Panc1 (cell line): ENCODE measurements around the gene NR6A1. TPM values are rescaled to one million over a fixed set of nuclear protein-coding genes. Genes with fewer than 3 reads are reported as not detected.

Source experiments
- ATAC-seq: fragments of 200-7000 bp; cut with Tn5 transposase; 2 replicates; pipeline ENCODE4 v1.9.1; 2020; ENCODE audit warnings: mild to moderate bottlenecking, moderate library complexity
- BruUV-seq: library from RNA; stranded (reverse); fragments of 400-500 nt; replicated peaks from 2 replicates; lab custom pipeline; 2021; lab: Mats Ljungman, UMichigan
- CTCF ChIA-PET: fragments of 300-600 bp; sonication (Branson Sonifier 250); formaldehyde crosslinking; loops from one replicate; lab custom pipeline; 2022; ENCODE audit warnings: antibody characterized with exemption; lab: Charles Lee
- POLR2A ChIA-PET: fragments of 300-600 bp; sonication (Branson Sonifier 250); formaldehyde crosslinking; loops from one replicate; lab custom pipeline; 2022; ENCODE audit warnings: antibody characterized with exemption; lab: Charles Lee
- DNase-seq: peaks from one replicate; pipeline ENCODE4 v3.0.0-alpha.2; 2010; ENCODE audit warnings: low read depth, low spot score
- H3K27ac ChIP-seq: 2 replicates; pipeline ENCODE4 v1.5.1; 2011; ENCODE audit warnings: mild to moderate bottlenecking, low read length, inconsistent platforms
- H3K27me3 ChIP-seq: fragments of 200-500 bp; sonication (Bioruptor generic); 2 replicates; pipeline ENCODE4 v1.6.0; 2014; ENCODE audit warnings: low read length, inconsistent platforms; ENCODE audit not compliant: control insufficient read depth, insufficient read depth
- H3K36me3 ChIP-seq: fragments of 200-500 bp; sonication (Bioruptor generic); 2 replicates; pipeline ENCODE4 v1.5.1; 2014; ENCODE audit warnings: inconsistent platforms, mild to moderate bottlenecking, low read length, moderate library complexity; ENCODE audit not compliant: control insufficient read depth, insufficient read depth
- H3K4me1 ChIP-seq: 2 replicates; pipeline ENCODE4 v1.5.1; 2011; ENCODE audit warnings: inconsistent platforms, mild to moderate bottlenecking, low read length, moderate library complexity; ENCODE audit not compliant: control insufficient read depth, insufficient read depth
- H3K4me3 ChIP-seq, 2 experiments: 2 replicates each; pipeline ENCODE4 v1.5.1; 2011 to 2012; ENCODE audit warnings: low read depth in 2 of 2, low read length in 2 of 2, mild to moderate bottlenecking in 2 of 2, inconsistent platforms in 1 of 2, moderate library complexity in 1 of 2
- H3K9me3 ChIP-seq: fragments of 200-500 bp; sonication (Bioruptor generic); 2 replicates; pipeline ENCODE4 v1.5.1; 2014; ENCODE audit warnings: low read depth, mild to moderate bottlenecking, inconsistent platforms, low read length, moderate library complexity; ENCODE audit not compliant: control insufficient read depth, insufficient read depth
- CTCF ChIP-seq: fragments of 450-650 bp; IDR thresholded peaks from 2 replicates; pipeline ENCODE4 v1.5.1; 2017; ENCODE audit warnings: mild to moderate bottlenecking
- POLR2AphosphoS5 ChIP-seq: IDR thresholded peaks from 2 replicates; pipeline ENCODE4 v1.6.1; 2012; ENCODE audit warnings: mild to moderate bottlenecking, low read depth, low read length, moderate library complexity
- SIN3A ChIP-seq: IDR thresholded peaks from 2 replicates; pipeline ENCODE4 v1.6.1; 2012; ENCODE audit warnings: low read depth, mild to moderate bottlenecking, low read length, moderate library complexity, borderline replicate concordance; ENCODE audit not compliant: insufficient read depth
- TCF7L2 ChIP-seq: IDR thresholded peaks from 2 replicates; pipeline ENCODE4 v1.6.1; 2011; ENCODE audit warnings: mild to moderate bottlenecking, low read depth, low read length, inconsistent platforms
- in situ Hi-C: cut with HindIII; loops from 2 replicates; pipeline ENCODE4 v1.10.0; 2016; ENCODE audit warnings: low sequenced_read_pairs, low pct_unique_long_range_greater_than_20kb
- intact Hi-C: fragments of 100-400 bp; cut with micrococcal nuclease; formaldehyde crosslinking; loops from one replicate; pipeline ENCODE4 v1.10.0; 2022; ENCODE audit not compliant: unreplicated experiment
- total RNA-seq: library from RNA; stranded (reverse); gene quantifications from one replicate; pipeline ENCODE4 v1.2.1, GENCODE V29; 2021; ENCODE audit not compliant: unreplicated experiment
- TF ChIP-seq, protein P1 (sequence below), 2 experiments: IDR thresholded peaks; 2 replicates each; pipeline ENCODE4 v1.6.1; 2011 to 2012; ENCODE audit warnings: low read depth in 2 of 2, control low read depth in 1 of 2, low read length in 1 of 2, mild to moderate bottlenecking in 1 of 2, moderate library complexity in 1 of 2; ENCODE audit not compliant: insufficient read depth in 1 of 2

The NR6A1 gene
- total RNA-seq, 1 experiment from 2014 or later, result 7.6 TPM

DNA sequence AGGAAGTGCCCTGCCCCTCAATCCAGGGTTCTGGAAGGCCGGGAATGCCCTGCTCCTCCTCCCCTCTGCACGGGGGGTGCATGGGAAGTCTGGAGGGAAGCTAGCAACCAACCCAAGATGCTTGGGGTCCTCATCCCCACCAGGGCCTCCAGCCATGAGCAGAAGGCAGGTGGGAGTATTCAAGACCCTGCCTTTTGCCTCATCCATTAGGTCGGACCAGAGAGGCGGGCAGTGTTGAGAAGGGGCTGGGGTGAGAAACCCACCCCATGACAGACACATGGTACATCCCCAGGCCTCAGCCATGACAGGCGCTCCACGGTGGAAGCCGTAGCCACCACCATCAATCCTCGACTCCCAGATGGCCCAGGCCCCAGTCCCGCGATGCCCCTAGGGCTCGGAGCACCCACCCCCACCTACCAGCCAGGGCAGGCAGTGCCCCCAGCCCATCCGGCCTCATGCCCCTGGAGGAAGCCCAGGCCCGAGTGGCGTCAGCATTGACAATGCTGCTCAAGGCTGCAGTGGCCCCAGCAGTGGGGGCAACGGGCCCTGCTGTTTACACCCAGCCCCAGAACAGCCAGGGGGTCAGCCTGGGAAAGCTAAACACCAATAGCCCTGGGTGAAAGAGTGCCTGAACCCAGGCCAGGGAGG, 272.5 kb downstream of the NR6A1 start:
- BruUV-seq, result no TSS peak
- TF ChIP-seq SIN3A (no peak), TCF7L2 (no peak), POLR2AphosphoS5 (no peak), CTCF (no peak)
- TF ChIP-seq, protein P1, sequence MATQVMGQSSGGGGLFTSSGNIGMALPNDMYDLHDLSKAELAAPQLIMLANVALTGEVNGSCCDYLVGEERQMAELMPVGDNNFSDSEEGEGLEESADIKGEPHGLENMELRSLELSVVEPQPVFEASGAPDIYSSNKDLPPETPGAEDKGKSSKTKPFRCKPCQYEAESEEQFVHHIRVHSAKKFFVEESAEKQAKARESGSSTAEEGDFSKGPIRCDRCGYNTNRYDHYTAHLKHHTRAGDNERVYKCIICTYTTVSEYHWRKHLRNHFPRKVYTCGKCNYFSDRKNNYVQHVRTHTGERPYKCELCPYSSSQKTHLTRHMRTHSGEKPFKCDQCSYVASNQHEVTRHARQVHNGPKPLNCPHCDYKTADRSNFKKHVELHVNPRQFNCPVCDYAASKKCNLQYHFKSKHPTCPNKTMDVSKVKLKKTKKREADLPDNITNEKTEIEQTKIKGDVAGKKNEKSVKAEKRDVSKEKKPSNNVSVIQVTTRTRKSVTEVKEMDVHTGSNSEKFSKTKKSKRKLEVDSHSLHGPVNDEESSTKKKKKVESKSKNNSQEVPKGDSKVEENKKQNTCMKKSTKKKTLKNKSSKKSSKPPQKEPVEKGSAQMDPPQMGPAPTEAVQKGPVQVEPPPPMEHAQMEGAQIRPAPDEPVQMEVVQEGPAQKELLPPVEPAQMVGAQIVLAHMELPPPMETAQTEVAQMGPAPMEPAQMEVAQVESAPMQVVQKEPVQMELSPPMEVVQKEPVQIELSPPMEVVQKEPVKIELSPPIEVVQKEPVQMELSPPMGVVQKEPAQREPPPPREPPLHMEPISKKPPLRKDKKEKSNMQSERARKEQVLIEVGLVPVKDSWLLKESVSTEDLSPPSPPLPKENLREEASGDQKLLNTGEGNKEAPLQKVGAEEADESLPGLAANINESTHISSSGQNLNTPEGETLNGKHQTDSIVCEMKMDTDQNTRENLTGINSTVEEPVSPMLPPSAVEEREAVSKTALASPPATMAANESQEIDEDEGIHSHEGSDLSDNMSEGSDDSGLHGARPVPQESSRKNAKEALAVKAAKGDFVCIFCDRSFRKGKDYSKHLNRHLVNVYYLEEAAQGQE (IDR thresholded peaks at IDR 0.05; ENCODE audit: insufficient read depth in 1 of 2, low read depth in 2 of 2, low read length in 1 of 2), result no peak
- no peaks in the 10 kb centered on the region; the same call in 1 of the 2 replicates for H3K27me3 ChIP-seq
- no peak overlapping the region for H3K27ac ChIP-seq
- H3K36me3 ChIP-seq, result no peaks in the 10 kb centered on the region
- in situ Hi-C loops (no loop called here), intact Hi-C loops (no loop called here)
- no peaks in the 10 kb centered on the region for H3K4me1 ChIP-seq
- ATAC-seq (no peak), DNase-seq (no peak)
- ChIA-PET CTCF (no interaction called here), POLR2A (no interaction called here)
- H3K4me3 ChIP-seq, result no peak overlapping the region
- H3K9me3 ChIP-seq, result no peaks in the 10 kb centered on the region

- in situ Hi-C loops (no loop called here), intact Hi-C loops (no loop called here)
- H3K27me3 ChIP-seq, result no peaks in the 10 kb centered on the region
- H3K4me1 ChIP-seq, result no peaks in the 10 kb centered on the region
- no peaks in the 10 kb centered on the region for H3K36me3 ChIP-seq
- no peak overlapping the region for H3K4me3 ChIP-seq
- H3K27ac ChIP-seq, result no peak overlapping the region
- TF ChIP-seq CTCF, result no peak
- TF ChIP-seq, protein P1 (IDR thresholded peaks at IDR 0.05; ENCODE audit: insufficient read depth in 1 of 2, low read depth in 2 of 2, low read length in 1 of 2), result no peak
- no peak for TF ChIP-seq POLR2AphosphoS5
- no peak for TF ChIP-seq TCF7L2
- no peak for TF ChIP-seq SIN3A
- ChIA-PET CTCF (no interaction called here), POLR2A (no interaction called here)
- H3K9me3 ChIP-seq, result no peaks in the 10 kb centered on the region
- no peak for ATAC-seq
- BruUV-seq, result no TSS peak
- DNase-seq, result no peak
Measured at GRCh38 chr9:124498040-124498439, 273.1 kb downstream of the NR6A1 start.
